Tibial nerve (tissue), 4 donors: ENCODE results near the gene APP. TPM values are rescaled to one million over a fixed set of nuclear protein-coding genes. Genes with fewer than 3 reads are reported as not detected.
"Not testable (repeated sequence)": the region's sequence is repeated elsewhere in the genome, so short reads cannot be mapped to it uniquely, and the experiment has no call there.

Experiments
- DNase-seq, 2 donors: peaks; one replicate each; pipeline ENCODE4 v3.0.0-alpha.2; 2019; ENCODE audit warnings: low spot score in 2 of 2
- H3K27ac ChIP-seq, 4 donors: fragments of 200-600 bp; sonication (generic) in 3 of 4; one replicate each; pipeline ENCODE4 v1.5.1; 2017 to 2019; ENCODE audit warnings: mild to moderate bottlenecking in 1 of 4
- H3K27me3 ChIP-seq, 2 donors: fragments of 200-600 bp; sonication (generic) in 1 of 2; one replicate each; pipeline versions ENCODE4 v1.5.1 to v1.6.0; 2017 to 2019
- H3K36me3 ChIP-seq, 3 donors: fragments of 200-600 bp; sonication (generic); one replicate each; pipeline ENCODE4 v1.5.1; 2018 to 2019
- H3K4me1 ChIP-seq, 4 donors: fragments of 200-600 bp; sonication (generic) in 3 of 4; one replicate each; pipeline ENCODE4 v1.5.1; 2017 to 2019
- H3K4me3 ChIP-seq, 4 donors: fragments of 200-600 bp; sonication (generic) in 3 of 4; one replicate each; pipeline ENCODE4 v1.5.1; 2017 to 2019; ENCODE audit warnings: mild to moderate bottlenecking in 1 of 4, moderate library complexity in 1 of 4
- H3K9me3 ChIP-seq, 4 donors: fragments of 200-600 bp; sonication (generic) in 3 of 4; one replicate each; pipeline ENCODE4 v1.5.1; 2017 to 2019
- EP300 ChIP-seq, 2 donors: sonication (generic); formaldehyde crosslinking; IDR thresholded peaks; one replicate each; pipeline ENCODE4 v1.6.1; 2017; ENCODE audit warnings: antibody characterized with exemption in 2 of 2, mild to moderate bottlenecking in 1 of 2
- POLR2A ChIP-seq, 2 donors: fragments of 450-650 bp; IDR thresholded peaks; one replicate each; pipeline ENCODE4 v1.6.1; 2017; ENCODE audit warnings: antibody characterized with exemption in 2 of 2, mild to moderate bottlenecking in 2 of 2, moderate library complexity in 2 of 2
- WGBS, 2 donors: methylation state at CpG; one replicate each; pipeline ENCODE4 v1.1.5; 2018; 5-methylcytosine and 5-hydroxymethylcytosine counted together
- total RNA-seq, 4 donors: library from RNA; depleted of rRNA; stranded (reverse); fragments of >200 nt; gene quantifications; one replicate each; pipeline ENCODE4 v1.1.0, GENCODE V29; 2016
- TF ChIP-seq, protein P1 (sequence below), 5 experiments: fragments of 200-600 bp in 3 of 5; fragments of 450-650 bp in 2 of 5; sonication (generic) in 3 of 5; IDR thresholded peaks; one replicate each; pipeline ENCODE4 v1.5.1; 2016 to 2019; ENCODE audit warnings: antibody characterized with exemption in 5 of 5, mild to moderate bottlenecking in 3 of 5, moderate library complexity in 2 of 5

Gene APP
- total RNA-seq, 4 donors from 2014 or later = 271 to 327 (median 293) TPM

DNA sequence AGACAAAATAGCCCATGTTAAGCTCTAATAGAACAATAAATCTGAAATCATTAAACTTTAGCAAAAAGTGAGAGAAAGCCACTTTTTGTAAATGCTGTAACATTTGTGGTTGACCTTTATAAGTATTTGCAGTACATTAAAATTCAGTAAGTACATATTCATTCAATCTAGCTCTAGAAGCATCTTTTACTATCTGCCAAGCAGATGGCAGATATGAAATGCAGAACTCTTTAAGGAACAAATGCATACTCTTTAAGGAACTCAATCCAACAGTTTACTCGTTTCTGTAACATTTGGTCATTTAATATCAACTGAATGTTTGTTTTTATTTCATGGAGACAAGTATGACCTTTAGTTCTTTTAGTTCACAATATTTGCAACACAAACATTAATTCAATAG, 150.1 kb downstream of the APP start:
- Histone ChIP-seq H3K9me3 (no peaks in the 10 kb centered on the region), H3K36me3 (peaks cover 0 to 15% (median 0%) of the 10 kb centered on the region in 3 donors), H3K4me3 (no peak overlapping the region), H3K27ac (no peak overlapping the region), H3K4me1 (peaks cover 0 to 3% (median 0%) of the 10 kb centered on the region in 4 donors), H3K27me3 (no peaks in the 10 kb centered on the region)
- 42 to 50% methylated on average over 1 of the region's 1 CpG for WGBS, 2 donors
- TF ChIP-seq, protein P1, sequence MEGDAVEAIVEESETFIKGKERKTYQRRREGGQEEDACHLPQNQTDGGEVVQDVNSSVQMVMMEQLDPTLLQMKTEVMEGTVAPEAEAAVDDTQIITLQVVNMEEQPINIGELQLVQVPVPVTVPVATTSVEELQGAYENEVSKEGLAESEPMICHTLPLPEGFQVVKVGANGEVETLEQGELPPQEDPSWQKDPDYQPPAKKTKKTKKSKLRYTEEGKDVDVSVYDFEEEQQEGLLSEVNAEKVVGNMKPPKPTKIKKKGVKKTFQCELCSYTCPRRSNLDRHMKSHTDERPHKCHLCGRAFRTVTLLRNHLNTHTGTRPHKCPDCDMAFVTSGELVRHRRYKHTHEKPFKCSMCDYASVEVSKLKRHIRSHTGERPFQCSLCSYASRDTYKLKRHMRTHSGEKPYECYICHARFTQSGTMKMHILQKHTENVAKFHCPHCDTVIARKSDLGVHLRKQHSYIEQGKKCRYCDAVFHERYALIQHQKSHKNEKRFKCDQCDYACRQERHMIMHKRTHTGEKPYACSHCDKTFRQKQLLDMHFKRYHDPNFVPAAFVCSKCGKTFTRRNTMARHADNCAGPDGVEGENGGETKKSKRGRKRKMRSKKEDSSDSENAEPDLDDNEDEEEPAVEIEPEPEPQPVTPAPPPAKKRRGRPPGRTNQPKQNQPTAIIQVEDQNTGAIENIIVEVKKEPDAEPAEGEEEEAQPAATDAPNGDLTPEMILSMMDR (IDR thresholded peaks at IDR 0.05) = no peak
- TF ChIP-seq EP300 (IDR thresholded peaks at IDR 0.05) (no peak), POLR2A (IDR thresholded peaks at IDR 0.05) (no peak)
- no peak for DNase-seq

DNA sequence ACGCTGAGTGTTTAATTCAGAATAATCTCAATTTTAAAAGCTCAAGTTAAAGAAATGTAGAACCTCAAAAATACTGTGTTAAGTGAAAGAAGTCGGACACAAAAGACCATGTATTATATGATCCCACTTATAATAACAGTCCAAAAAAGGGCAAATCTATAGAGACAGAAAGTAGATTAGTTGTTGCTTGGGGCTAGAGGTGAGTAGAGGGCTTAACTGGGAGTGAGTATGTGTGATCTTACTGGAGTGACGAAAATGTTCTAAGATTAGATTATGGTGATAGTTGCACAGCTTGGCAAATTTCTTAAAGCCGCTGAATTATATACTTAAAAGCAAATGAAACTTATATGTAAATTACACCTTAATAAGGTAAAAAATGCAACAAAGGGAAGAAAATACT, 150.5 kb downstream of the APP start:
- Histone ChIP-seq H3K36me3 (peaks cover 0 to 15% (median 0%) of the 10 kb centered on the region in 3 donors), H3K4me1 (no peaks in the 10 kb centered on the region), H3K9me3 (no peaks in the 10 kb centered on the region), H3K4me3 (no peak overlapping the region), H3K27ac (no peak overlapping the region), H3K27me3 (no peaks in the 10 kb centered on the region)
- WGBS, 2 donors = 94 to 95% methylated on average over 4 of the region's 4 CpGs
- DNase-seq = no peak
- TF ChIP-seq, protein P1 (IDR thresholded peaks at IDR 0.05) = no peak
- TF ChIP-seq POLR2A (IDR thresholded peaks at IDR 0.05) (no peak), EP300 (IDR thresholded peaks at IDR 0.05) (no peak)

DNA sequence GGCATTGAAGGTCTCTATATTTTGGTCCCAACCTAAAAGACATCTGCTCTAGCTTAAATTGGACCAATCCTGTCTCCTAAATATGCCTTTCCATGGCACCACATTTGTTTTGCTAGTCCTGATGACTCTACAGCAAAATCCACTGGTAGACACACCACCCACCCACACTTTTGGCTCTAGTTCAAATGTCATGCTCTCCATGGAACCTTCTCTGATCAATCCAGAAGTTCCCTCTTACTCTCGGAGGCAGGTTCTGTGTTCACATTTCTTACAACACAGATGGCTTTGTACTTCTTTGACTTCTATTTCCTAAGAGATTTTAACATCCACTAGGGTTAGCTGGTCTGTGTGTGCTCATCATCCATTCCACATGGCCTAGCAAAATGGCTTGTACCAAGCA, 151.3 kb downstream of the APP start:
- TF ChIP-seq, protein P1 (IDR thresholded peaks at IDR 0.05) = no peak
- TF ChIP-seq EP300 (IDR thresholded peaks at IDR 0.05) (no peak), POLR2A (IDR thresholded peaks at IDR 0.05) (no peak)
- Histone ChIP-seq H3K4me1 (no peaks in the 10 kb centered on the region), H3K27ac (no peak overlapping the region), H3K36me3 (peaks cover 0 to 15% (median 0%) of the 10 kb centered on the region in 3 donors), H3K9me3 (no peaks in the 10 kb centered on the region), H3K27me3 (no peaks in the 10 kb centered on the region), H3K4me3 (no peak overlapping the region)
- WGBS, 2 donors = 65 to 72% methylated on average over 1 of the region's 1 CpG
- no peak for DNase-seq

DNA sequence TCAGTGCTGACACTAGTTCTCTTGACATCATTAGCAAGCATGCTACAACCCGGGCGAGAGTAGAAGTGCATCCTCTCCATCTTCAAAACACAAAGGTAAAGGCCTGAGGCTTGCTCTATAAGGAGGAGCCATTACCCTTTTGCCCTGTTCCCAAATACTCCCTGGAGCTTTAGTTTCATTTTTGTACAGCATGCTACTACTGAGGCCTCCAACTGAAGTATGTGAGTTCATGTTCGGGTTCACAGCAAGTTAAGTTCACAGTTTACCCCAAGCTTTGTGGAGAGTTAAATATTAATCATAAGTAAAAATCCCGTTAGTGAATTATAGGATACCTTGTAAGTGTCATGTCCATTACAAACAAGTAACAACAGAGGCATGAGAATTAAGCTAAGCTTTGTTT, 156.6 kb downstream of the APP start:
- Histone ChIP-seq H3K4me1 (no peaks in the 10 kb centered on the region), H3K36me3 (peaks cover 0 to 2% (median 0%) of the 10 kb centered on the region in 3 donors), H3K27ac (no peak overlapping the region), H3K4me3 (no peak overlapping the region), H3K27me3 (no peaks in the 10 kb centered on the region), H3K9me3 (no peaks in the 10 kb centered on the region)
- WGBS, 2 donors = 70% methylated on average over 4 of the region's 4 CpGs
- DNase-seq = no peak
- TF ChIP-seq, protein P1 (IDR thresholded peaks at IDR 0.05) = no peak
- TF ChIP-seq EP300 (IDR thresholded peaks at IDR 0.05) (no peak), POLR2A (IDR thresholded peaks at IDR 0.05) (no peak)

DNA sequence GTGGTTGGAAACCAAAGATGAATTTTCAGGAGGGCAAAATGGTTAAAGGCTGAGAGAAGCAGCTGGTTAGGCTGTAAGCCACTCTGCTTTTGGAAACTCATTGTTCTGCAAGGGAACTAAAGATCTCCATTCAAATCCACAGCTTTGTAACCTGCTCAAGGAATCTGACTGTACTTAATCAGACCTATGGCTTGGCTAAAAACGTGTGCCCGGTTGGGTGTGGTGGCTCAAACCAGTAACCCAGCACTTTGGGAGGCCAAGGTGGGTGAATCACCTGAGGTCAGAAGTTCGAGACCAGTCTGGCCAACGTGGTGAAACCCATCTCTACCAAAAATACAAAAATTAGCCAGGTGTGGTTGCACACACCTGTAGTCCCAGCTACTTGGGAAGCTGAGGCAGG, 158.1 kb downstream of the APP start:
- not testable (repeated sequence) for DNase-seq, H3K4me3 ChIP-seq, H3K36me3 ChIP-seq, H3K9me3 ChIP-seq, H3K27ac ChIP-seq, H3K27me3 ChIP-seq
- 94 to 97% methylated on average over 4 of the region's 4 CpGs for WGBS, 2 donors
- H3K4me1 ChIP-seq = peaks cover 0 to 14% (median 0%) of the 10 kb centered on the region in 4 donors
